ENCODE results near the gene PHLPP2.

PHLPP2 gene, protein sequence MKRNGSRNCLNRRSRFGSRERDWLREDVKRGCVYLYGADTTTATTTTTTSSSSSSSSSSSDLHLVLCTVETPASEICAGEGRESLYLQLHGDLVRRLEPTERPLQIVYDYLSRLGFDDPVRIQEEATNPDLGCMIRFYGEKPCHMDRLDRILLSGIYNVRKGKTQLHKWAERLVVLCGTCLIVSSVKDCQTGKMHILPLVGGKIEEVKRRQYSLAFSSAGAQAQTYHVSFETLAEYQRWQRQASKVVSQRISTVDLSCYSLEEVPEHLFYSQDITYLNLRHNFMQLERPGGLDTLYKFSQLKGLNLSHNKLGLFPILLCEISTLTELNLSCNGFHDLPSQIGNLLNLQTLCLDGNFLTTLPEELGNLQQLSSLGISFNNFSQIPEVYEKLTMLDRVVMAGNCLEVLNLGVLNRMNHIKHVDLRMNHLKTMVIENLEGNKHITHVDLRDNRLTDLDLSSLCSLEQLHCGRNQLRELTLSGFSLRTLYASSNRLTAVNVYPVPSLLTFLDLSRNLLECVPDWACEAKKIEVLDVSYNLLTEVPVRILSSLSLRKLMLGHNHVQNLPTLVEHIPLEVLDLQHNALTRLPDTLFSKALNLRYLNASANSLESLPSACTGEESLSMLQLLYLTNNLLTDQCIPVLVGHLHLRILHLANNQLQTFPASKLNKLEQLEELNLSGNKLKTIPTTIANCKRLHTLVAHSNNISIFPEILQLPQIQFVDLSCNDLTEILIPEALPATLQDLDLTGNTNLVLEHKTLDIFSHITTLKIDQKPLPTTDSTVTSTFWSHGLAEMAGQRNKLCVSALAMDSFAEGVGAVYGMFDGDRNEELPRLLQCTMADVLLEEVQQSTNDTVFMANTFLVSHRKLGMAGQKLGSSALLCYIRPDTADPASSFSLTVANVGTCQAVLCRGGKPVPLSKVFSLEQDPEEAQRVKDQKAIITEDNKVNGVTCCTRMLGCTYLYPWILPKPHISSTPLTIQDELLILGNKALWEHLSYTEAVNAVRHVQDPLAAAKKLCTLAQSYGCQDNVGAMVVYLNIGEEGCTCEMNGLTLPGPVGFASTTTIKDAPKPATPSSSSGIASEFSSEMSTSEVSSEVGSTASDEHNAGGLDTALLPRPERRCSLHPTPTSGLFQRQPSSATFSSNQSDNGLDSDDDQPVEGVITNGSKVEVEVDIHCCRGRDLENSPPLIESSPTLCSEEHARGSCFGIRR (N-terminal part only)

DNA sequence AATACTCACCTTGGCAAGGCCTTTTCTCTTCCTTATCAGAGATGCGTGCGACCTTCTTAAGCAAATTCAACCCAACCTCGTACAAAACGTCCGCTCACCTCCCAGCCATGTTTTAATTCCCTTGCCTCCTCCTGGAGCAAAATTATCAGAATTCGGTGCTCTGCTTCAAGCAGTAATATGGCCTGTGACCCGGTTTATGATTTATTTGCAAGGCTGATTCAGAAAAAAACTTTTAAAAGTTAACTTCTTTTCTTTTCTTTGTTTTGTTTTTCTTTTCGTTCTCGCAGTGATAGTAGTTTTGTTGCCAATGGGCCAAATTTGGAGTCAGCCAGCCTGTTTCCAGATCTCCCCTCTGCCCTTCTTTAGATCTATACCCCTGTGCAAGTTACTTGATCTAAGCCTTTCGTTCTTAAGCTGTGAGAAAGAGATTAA lies at the start of gene PHLPP2:
Gene PHLPP2 (minus strand): TSS at position 382 of the 432 bp plus-strand sequence. CDS start 9,906 bp downstream, outside the sequence.
- DNase-seq (ENCODE audit: low spot score): no peak

DNA sequence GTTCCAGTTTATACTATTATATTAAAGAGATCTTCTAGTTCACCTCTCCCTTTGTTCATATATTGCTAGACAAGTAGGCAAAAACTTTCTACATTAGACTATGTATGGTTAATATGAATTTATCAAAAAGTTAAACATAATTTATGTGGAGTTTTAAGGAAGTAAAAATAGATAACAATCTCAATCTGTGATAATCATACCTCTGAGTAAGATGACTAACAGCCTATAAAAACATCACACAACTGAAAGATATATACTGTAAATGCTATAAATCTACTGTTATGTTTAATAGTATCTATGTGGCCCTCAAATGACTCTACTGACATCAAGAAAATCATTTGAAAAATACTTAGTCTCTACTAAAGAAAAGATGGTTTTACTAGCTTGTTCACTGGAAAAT lies 47.1 kb upstream of the PHLPP2 start:
- no peak for DNase-seq (ENCODE audit: low spot score)

GRCh38 chr16:71769222-71769621 lies 44.7 kb upstream of the PHLPP2 start:
- DNase-seq (ENCODE audit: low spot score): no peak

GRCh38 chr16:71767060-71767900 lies 42.8 kb upstream of the PHLPP2 start:
- no peak for DNase-seq (ENCODE audit: low spot score)

DNA sequence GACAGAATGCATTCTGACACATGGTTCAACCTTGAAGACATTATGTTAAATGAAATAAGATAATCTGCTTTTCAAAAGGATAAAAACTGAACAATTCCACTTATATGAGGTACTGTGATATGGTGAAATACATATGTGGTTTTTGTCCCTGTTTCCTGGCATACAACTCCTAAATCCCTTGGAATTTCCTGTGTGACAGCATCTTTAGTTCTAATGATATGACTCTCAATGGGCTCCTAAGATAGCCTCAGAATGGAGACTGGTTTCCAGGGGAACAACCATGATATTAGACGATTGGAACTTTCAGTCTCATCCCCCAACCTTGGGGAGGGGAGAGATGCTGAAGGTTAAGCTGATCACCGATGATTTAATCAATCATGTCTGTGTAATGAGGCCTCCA lies 37.7 kb upstream of the PHLPP2 start:
- peak; percentile 59 for DNase-seq (ENCODE audit: low spot score)

- no peak for DNase-seq (ENCODE audit: low spot score)
Measured at GRCh38 chr16:71761097-71761496, 36.6 kb upstream of the PHLPP2 start.

DNA sequence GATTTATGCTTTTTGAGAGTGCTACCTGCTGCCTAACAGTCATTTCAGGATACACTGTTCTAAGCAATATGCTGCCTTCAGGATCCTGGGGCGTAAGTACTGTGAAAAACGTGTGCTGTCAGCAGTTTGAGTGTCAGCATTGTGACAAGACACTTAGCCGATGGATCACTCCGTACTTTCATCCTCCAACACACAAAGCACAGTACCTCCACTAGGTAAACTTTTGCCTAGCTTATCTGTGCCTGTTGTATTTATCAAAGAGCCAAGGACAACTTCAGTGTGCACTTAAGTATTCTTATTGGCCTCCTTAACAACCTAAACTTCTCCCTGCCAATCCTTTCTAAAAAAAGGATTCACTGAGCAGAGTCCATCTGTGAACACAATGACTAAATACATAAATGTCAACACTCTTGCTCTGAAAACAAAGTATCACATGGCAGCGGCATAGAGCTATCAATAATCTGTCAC lies 33.8 kb upstream of the PHLPP2 start:
- DNase-seq (ENCODE audit: low spot score): no peak

DNA sequence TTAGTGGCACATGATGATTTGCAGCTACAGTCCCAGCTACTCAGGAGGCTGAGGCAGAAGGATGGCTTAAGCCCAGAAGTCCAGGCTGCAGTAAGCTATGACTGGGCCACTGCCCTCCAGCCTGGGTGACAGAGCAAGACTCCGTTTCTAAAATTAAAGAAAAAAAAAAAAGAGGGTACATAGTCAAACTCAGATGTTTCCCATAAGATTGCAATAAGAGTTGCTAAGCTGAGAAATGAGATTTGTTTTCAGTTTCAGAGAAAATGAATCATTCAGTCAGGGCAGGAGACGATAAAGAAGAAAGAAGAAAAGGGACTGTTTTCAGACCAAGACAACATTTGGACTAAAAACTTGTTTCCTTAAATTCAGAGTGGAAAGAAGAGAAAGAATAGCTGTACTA lies 30.2 kb upstream of the PHLPP2 start:
- no peak for DNase-seq (ENCODE audit: low spot score)

- no peak for DNase-seq (ENCODE audit: low spot score)
Measured at GRCh38 chr16:71754108-71754507, 29.6 kb upstream of the PHLPP2 start.

DNA sequence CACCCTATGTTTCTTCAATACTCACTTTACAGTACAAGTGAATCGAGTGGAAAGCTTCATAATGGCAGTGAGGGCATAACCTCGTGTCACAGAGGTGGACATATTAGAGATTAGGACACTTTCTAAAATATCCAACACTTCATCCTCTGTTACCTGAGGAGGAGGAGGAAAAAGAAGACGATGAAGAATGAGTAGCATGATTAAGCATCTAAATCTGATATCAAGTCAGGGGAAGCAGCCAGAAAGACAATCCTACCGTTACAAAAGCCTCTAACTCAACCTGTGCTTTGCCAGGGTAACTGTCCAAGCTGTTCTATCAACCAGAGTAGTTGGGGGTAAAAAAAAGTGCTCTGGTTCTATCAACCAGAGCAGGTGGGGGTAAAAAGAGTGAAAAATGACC lies 23.7 kb upstream of the PHLPP2 start:
- DNase-seq (ENCODE audit: low spot score): no peak

DNA sequence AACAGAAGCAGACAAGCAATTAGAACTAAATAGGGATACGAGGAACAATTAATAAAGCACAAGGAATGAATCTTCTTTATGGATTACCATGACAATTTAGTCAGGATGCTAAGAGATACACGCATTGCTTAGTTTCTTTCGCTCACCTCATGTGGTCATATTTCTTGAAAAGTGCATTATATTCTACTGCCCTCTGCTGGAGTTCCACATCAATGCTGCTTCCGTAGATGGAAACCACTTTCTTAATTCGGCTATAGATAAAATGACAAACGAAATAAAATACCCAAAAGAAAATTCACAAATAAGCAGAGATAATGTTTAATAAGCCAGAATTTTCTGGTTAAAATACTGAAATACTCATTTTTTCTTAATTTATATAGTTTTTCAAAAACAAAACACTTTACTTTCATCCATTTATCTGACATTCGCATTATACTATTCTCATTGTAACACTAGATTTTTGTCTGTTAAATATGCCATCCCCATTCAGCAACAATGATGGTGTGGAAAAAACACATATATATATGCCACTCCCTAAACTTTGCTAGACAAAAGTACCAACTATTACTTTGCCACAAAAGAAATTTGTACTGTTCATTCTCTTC lies 22.0 kb upstream of the PHLPP2 start:
- DNase-seq (ENCODE audit: low spot score): peak; percentile 55

DNA sequence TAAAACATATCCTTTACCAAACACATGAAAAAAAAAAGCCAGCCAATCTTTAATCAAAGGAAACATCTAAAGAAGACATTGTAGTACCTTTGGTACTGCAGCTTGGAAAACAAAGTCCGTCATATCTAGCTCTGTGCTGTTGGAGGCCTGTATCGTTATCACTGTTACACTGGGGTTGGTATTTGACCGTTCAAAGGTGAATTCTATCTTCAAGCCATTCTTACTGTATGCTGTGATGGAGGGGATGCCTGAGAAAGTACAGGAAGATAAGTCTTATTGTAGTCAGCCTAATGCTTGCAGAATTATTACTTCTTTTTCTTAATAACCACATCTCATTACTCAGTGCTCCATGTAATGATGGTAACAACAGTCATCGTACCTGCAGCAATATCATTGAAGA lies 14.4 kb upstream of the PHLPP2 start:
- no peak for DNase-seq (ENCODE audit: low spot score)

- DNase-seq (ENCODE audit: low spot score): no peak
Measured at GRCh38 chr16:71737501-71737900, 13.0 kb upstream of the PHLPP2 start.

GRCh38 chr16:71734511-71734910 lies 10.0 kb upstream of the PHLPP2 start:
- DNase-seq (ENCODE audit: low spot score): no peak

GRCh38 chr16:71732587-71732986 lies 8.1 kb upstream of the PHLPP2 start:
- no peak for DNase-seq (ENCODE audit: low spot score)

GRCh38 chr16:71727551-71728324 lies 3.2 kb upstream of the PHLPP2 start:
- no peak for DNase-seq (ENCODE audit: low spot score)

GRCh38 chr16:71726476-71727315 lies 2.2 kb upstream of the PHLPP2 start:
- no peak for DNase-seq (ENCODE audit: low spot score)

DNA sequence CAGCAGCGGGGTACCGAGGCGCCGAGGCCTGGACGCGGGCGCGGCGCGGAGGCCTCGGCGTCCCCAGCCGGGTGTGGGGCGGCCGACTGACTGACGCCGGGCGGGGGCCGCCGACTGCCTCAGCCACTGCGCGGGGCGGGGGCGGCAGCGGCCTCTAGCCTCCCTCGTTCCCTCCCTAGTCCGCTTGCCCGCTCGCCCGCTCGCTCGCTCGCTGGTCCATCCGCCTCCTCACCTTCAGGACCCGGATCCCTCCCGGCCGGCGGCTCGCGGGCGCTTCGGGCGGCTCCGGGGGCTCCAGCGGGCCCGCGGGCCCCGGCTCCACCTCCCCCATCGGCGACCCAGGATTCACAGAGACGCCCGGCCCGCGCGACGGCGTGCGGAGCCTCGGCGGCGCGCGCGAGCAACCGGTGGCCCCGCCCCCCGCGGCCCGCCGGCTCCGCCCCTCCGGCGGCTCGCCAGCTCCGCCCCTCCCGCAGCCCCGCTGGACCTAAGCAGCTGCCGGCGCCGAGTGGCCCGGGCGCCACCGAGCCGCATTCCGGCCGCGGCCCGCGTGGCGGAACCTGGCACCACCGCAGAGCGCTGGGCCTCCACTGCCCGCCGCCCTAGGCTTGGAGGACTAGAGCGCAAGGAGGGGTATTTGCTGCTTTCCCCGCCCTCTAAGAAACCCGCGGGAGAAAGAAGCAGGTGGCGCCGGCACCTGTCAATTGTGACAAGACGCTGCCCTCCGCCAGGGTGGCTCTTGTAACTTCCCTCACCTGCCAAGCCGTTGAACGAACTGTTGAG lies 773 bp downstream of the PHLPP2 start:
- DNase-seq (ENCODE audit: low spot score): peak; percentile 97
